IMR-90 (cell line): Measurements from ENCODE around the gene CLDN15. TPM values are rescaled to one million over a fixed set of nuclear protein-coding genes. Genes with fewer than 3 reads are reported as not detected.

ENCODE experiments used
- ATAC-seq: fragments of 200-7000 bp; cut with Tn5 transposase; 2 replicates; pipeline ENCODE4 v1.9.1; 2020; ENCODE audit warnings: low read depth, mild to moderate bottlenecking, moderate library complexity
- BruUV-seq: library from RNA; stranded (reverse); fragments of 400-500 nt; replicated peaks from 2 replicates; lab custom pipeline; 2021; lab: Mats Ljungman, UMichigan
- CTCF ChIA-PET: fragments of 300-600 bp; formaldehyde crosslinking; extraction: SDS; loops from one replicate; lab custom pipeline; 2021; ENCODE audit warnings: antibody characterized with exemption; lab: Yijun Ruan, JAX
- POLR2A ChIA-PET: fragments of 300-600 bp; sonication (Branson Sonifier 250); formaldehyde crosslinking; loops from one replicate; lab custom pipeline; 2022; ENCODE audit warnings: antibody characterized with exemption; ENCODE audit not compliant: unreplicated experiment; lab: Charles Lee
- DNase-seq: peaks from one replicate; pipeline ENCODE4 v3.0.0; 2013
- H2AFZ ChIP-seq: replicated peaks from 2 replicates; pipeline ENCODE3; 2013; ENCODE audit warnings: low read length, mild to moderate bottlenecking; ENCODE audit not compliant: poor library complexity
- H2AK5ac ChIP-seq: 2 replicates; pipeline ENCODE4 v1.6.1; 2013; ENCODE audit warnings: low read depth, low read length, inconsistent platforms
- H2AK9ac ChIP-seq: replicated peaks from 2 replicates; pipeline ENCODE3; 2013; ENCODE audit warnings: mild to moderate bottlenecking, low read depth, low read length, moderate library complexity; ENCODE audit not compliant: poor library complexity
- H2BK120ac ChIP-seq: 2 replicates; pipeline ENCODE4 v1.6.1; 2013; ENCODE audit warnings: low read depth, low read length, inconsistent platforms
- H2BK15ac ChIP-seq: 3 replicates; pipeline ENCODE4 v1.6.1; 2013; ENCODE audit warnings: low read depth, low read length, inconsistent platforms
- H2BK20ac ChIP-seq: 2 replicates; pipeline ENCODE4 v1.6.1; 2013; ENCODE audit warnings: low read depth, mild to moderate bottlenecking, inconsistent platforms, low read length, moderate library complexity
- H2BK5ac ChIP-seq: 2 replicates; pipeline ENCODE4 v1.6.1; 2013; ENCODE audit warnings: mild to moderate bottlenecking, low read depth, low read length, inconsistent platforms; ENCODE audit not compliant: poor library complexity, severe bottlenecking
- H3K14ac ChIP-seq: replicated peaks from 2 replicates; pipeline ENCODE4 v1.6.1; 2013; ENCODE audit warnings: low read depth, low read length, inconsistent platforms
- H3K18ac ChIP-seq: 2 replicates; pipeline ENCODE4 v1.6.1; 2013; ENCODE audit warnings: low read depth, low read length, control low read depth
- H3K23ac ChIP-seq: 2 replicates; pipeline ENCODE4 v1.6.1; 2013; ENCODE audit warnings: low read depth, low read length, inconsistent platforms
- H3K27ac ChIP-seq: 2 replicates; pipeline ENCODE4 v1.5.1; 2013; ENCODE audit warnings: mild to moderate bottlenecking, control low read depth, low read length; ENCODE audit not compliant: insufficient read depth
- H3K27me3 ChIP-seq: 2 replicates; pipeline ENCODE4 v1.6.1; 2013; ENCODE audit warnings: low read length; ENCODE audit not compliant: control insufficient read depth, insufficient read depth
- H3K36me3 ChIP-seq: 2 replicates; pipeline ENCODE4 v1.6.1; 2013; ENCODE audit warnings: low read length, mixed read lengths; ENCODE audit not compliant: control insufficient read depth, insufficient read depth
- H3K4ac ChIP-seq: 2 replicates; pipeline ENCODE4 v1.6.1; 2013; ENCODE audit warnings: low read depth, low read length, inconsistent platforms
- H3K4me1 ChIP-seq: 2 replicates; pipeline ENCODE4 v1.6.1; 2013; ENCODE audit warnings: low read length, mixed read lengths; ENCODE audit not compliant: control insufficient read depth, insufficient read depth
- H3K4me2 ChIP-seq: 2 replicates; pipeline ENCODE4 v1.6.1; 2013; ENCODE audit warnings: low read depth, mild to moderate bottlenecking, control low read depth, low read length, moderate library complexity
- H3K4me3 ChIP-seq: 2 replicates; pipeline ENCODE4 v1.5.1; 2013; ENCODE audit warnings: low read depth, mild to moderate bottlenecking, control low read depth, low read length, moderate library complexity; ENCODE audit not compliant: insufficient read depth
- H3K56ac ChIP-seq: 2 replicates; pipeline ENCODE4 v1.6.1; 2013; ENCODE audit warnings: low read length, inconsistent platforms; ENCODE audit not compliant: insufficient read depth; ENCODE audit errors: extremely low read depth
- H3K79me1 ChIP-seq, 2 experiments: 2 replicates each; pipeline ENCODE4 v1.6.1; 2013; ENCODE audit warnings: low read length in 2 of 2, inconsistent platforms in 1 of 2, low read depth in 1 of 2
- H3K9ac ChIP-seq: 2 replicates; pipeline ENCODE4 v1.6.1; 2013; ENCODE audit warnings: low read depth, low read length, control low read depth
- H3K9me1 ChIP-seq: 2 replicates; pipeline ENCODE4 v1.6.1; 2013; ENCODE audit warnings: low read length, inconsistent platforms; ENCODE audit not compliant: insufficient read depth
- H3K9me3 ChIP-seq: 2 replicates; pipeline ENCODE4 v1.6.1; 2013; ENCODE audit warnings: low read length; ENCODE audit not compliant: control insufficient read depth, insufficient read depth
- H4K20me1 ChIP-seq: 2 replicates; pipeline ENCODE4 v1.6.1; 2013; ENCODE audit warnings: low read length, inconsistent platforms; ENCODE audit not compliant: insufficient read depth
- H4K5ac ChIP-seq: 2 replicates; pipeline ENCODE4 v1.6.1; 2013; ENCODE audit warnings: mild to moderate bottlenecking, low read depth, low read length, control low read depth
- H4K8ac ChIP-seq, 2 experiments: 2 replicates each; pipeline ENCODE4 v1.6.1; 2013; ENCODE audit warnings: low read depth in 2 of 2, low read length in 2 of 2, control low read depth in 1 of 2, inconsistent platforms in 1 of 2
- H4K91ac ChIP-seq: 2 replicates; pipeline ENCODE4 v1.6.1; 2013; ENCODE audit warnings: low read depth, low read length, inconsistent platforms; ENCODE audit not compliant: insufficient read depth
- CEBPB ChIP-seq: IDR thresholded peaks from 2 replicates; pipeline ENCODE4 v1.6.1; 2012; ENCODE audit warnings: low read depth, low read length, improper control_type of control experiment
- CHD1 ChIP-seq: IDR thresholded peaks from 2 replicates; pipeline ENCODE4 v1.6.1; 2012; ENCODE audit warnings: low read depth, low read length, improper control_type of control experiment
- CTCF ChIP-seq: conservative IDR thresholded peaks from 2 replicates; pipeline ENCODE4 v1.5.1; 2012; ENCODE audit warnings: mild to moderate bottlenecking, low read depth, low read length, improper control_type of control experiment
- ELK1 ChIP-seq: fragments of 150-350 bp; IDR thresholded peaks from 2 replicates; pipeline ENCODE4 v1.6.1; 2016; ENCODE audit warnings: low read depth, mild to moderate bottlenecking, low read length, moderate library complexity, borderline replicate concordance
- FOS ChIP-seq: fragments of 150-350 bp; IDR thresholded peaks from 2 replicates; pipeline ENCODE4 v1.6.1; 2016; ENCODE audit warnings: low read depth, low read length
- MAFK ChIP-seq: IDR thresholded peaks from 2 replicates; pipeline ENCODE4 v1.6.1; 2012; ENCODE audit warnings: low read depth, low read length, improper control_type of control experiment
- MAZ ChIP-seq: IDR thresholded peaks from 2 replicates; pipeline ENCODE4 v1.6.1; 2012; ENCODE audit warnings: low read depth, mild to moderate bottlenecking, low read length, improper control_type of control experiment, moderate library complexity, borderline replicate concordance
- MXI1 ChIP-seq: IDR thresholded peaks from 2 replicates; pipeline ENCODE4 v1.6.1; 2012; ENCODE audit warnings: low read depth, mild to moderate bottlenecking, low read length, moderate library complexity, borderline replicate concordance
- NFE2L2 ChIP-seq: fragments of 150-350 bp; IDR thresholded peaks from 2 replicates; pipeline ENCODE4 v1.6.1; 2016; ENCODE audit warnings: low read depth, mild to moderate bottlenecking, low read length
- POLR2A ChIP-seq: IDR thresholded peaks from 2 replicates; pipeline ENCODE4 v1.6.1; 2012; ENCODE audit warnings: mild to moderate bottlenecking, low read depth, low read length
- RCOR1 ChIP-seq: IDR thresholded peaks from 2 replicates; pipeline ENCODE4 v1.6.1; 2012; ENCODE audit warnings: mild to moderate bottlenecking, low read length, improper control_type of control experiment; ENCODE audit not compliant: insufficient replicate concordance
- RFX5 ChIP-seq: IDR thresholded peaks from 2 replicates; pipeline ENCODE4 v1.8.0; 2012; ENCODE audit warnings: low read depth, mild to moderate bottlenecking, low read length, moderate library complexity
- SMC3 ChIP-seq: fragments of 150-350 bp; IDR thresholded peaks from 2 replicates; pipeline ENCODE4 v1.6.1; 2016; ENCODE audit warnings: low read depth, mild to moderate bottlenecking, antibody characterized with exemption, low read length, moderate library complexity
- USF2 ChIP-seq: fragments of 150-350 bp; IDR thresholded peaks from 2 replicates; pipeline ENCODE4 v1.6.1; 2017; ENCODE audit warnings: mild to moderate bottlenecking, antibody characterized with exemption, low read length, low read depth
- WGBS, 2 experiments: methylation state at CpG; one replicate each; pipeline versions ENCODE4 v1.1.5 to v1.1.7; 2013; ENCODE audit warnings: missing lambda C conversion rate in 2 of 2; ENCODE audit not compliant: insufficient read length in 1 of 2; ENCODE audit errors: extremely low coverage in 2 of 2; 5-methylcytosine and 5-hydroxymethylcytosine counted together
- dilution Hi-C: fragments of 300-500 bp; cut with HindIII; formaldehyde crosslinking; loops from one replicate; pipeline ENCODE4 v1.14.3; 2018; ENCODE audit warnings: low sequenced_read_pairs; ENCODE audit not compliant: unreplicated experiment
- in situ Hi-C: fragments of 300-500 bp; cut with MboI; formaldehyde crosslinking; loops from 3 replicates; pipeline ENCODE4 v1.14.3; 2019; ENCODE audit warnings: low sequenced_read_pairs, inconsistent platforms, mixed read lengths
- intact Hi-C: fragments of 100-400 bp; cut with micrococcal nuclease; formaldehyde crosslinking; loops from 2 replicates; pipeline ENCODE4 v1.10.0; 2022
- polyA plus RNA-seq, 3 experiments: library from polyadenylated mRNA; depleted of rRNA; stranded (reverse); fragments of >200 nt; gene quantifications; 2 replicates each; pipeline ENCODE4 v1.2.3, GENCODE V29; 2012; ENCODE audit warnings: low replicate concordance in 1 of 3
- total RNA-seq: library from RNA; depleted of rRNA; stranded (reverse); fragments of >200 nt; gene quantifications from 2 replicates; pipeline ENCODE4 v1.2.3, GENCODE V29; 2012

The CLDN15 gene
- total and polyA plus RNA-seq, 2 of the 4 experiments (the other 2 are of a cell fraction), result 0.72 to 5.4 TPM

GRCh38 chr7:101225650-101226049 is 12.0 kb downstream of the CLDN15 start:
- Histone ChIP-seq H2BK120ac (no peak overlapping the region), H4K91ac (no peak overlapping the region), H2BK5ac (no peak overlapping the region), H3K9ac (no peak overlapping the region), H3K18ac (no peak overlapping the region), H3K27ac (no peak overlapping the region), H2BK20ac (no peak overlapping the region), H4K8ac (no peak overlapping the region), H3K36me3 (peaks cover 38% of the 10 kb centered on the region), H4K5ac (no peak overlapping the region), H3K4me2 (no peak overlapping the region), H3K4ac (no peak overlapping the region), H3K14ac (no peak overlapping the region), H2AFZ (no peak overlapping the region), H3K23ac (no peak overlapping the region), H3K4me3 (no peak overlapping the region), H3K4me1 (no peaks in the 10 kb centered on the region), H2AK5ac (no peak overlapping the region), H2BK15ac (no peak overlapping the region), H4K20me1 (peaks cover 8% of the 10 kb centered on the region), H3K9me3 (no peaks in the 10 kb centered on the region), H3K9me1 (peaks cover 3% of the 10 kb centered on the region), H3K56ac (no peak overlapping the region), H3K27me3 (no peaks in the 10 kb centered on the region), H3K79me1 (peaks cover 0 to 18% of the 10 kb centered on the region in 2 experiments; a peak in 3 of 4 replicates), H2AK9ac (no peak overlapping the region)
- ATAC-seq, result no peak
- 80% methylated on average over 1 of the region's 6 CpGs; no CpG with 5 or more reads in 1 of the 2 experiments for WGBS, 2 experiments
- BruUV-seq, result no TSS peak
- in situ Hi-C loops (no loop called here), intact Hi-C loops (no loop called here), dilution Hi-C loops (no loop called here)
- DNase-seq, result no peak
- ChIA-PET CTCF (no interaction called here), POLR2A (no interaction called here)
- no peak for TF ChIP-seq RFX5
- no peak for TF ChIP-seq MAZ
- no peak for TF ChIP-seq POLR2A
- no peak for TF ChIP-seq USF2
- no peak for TF ChIP-seq SMC3
- no peak for TF ChIP-seq RCOR1
- no peak for TF ChIP-seq CTCF
- TF ChIP-seq NFE2L2, result no peak
- no peak for TF ChIP-seq CHD1
- TF ChIP-seq ELK1, result no peak
- TF ChIP-seq MXI1, result no peak
- TF ChIP-seq MAFK, result no peak
- no peak for TF ChIP-seq CEBPB
- no peak for TF ChIP-seq FOS
